Esophagus squamous epithelium (tissue), 4 donors: ENCODE data around the gene PDZRN4.

ENCODE experiments used
- POLR2A ChIP-seq, 4 donors: fragments of 450-650 bp; IDR thresholded peaks; one replicate each; pipeline ENCODE4 v1.6.1; 2017; ENCODE audit warnings: antibody characterized with exemption in 4 of 4, mild to moderate bottlenecking in 4 of 4, moderate library complexity in 3 of 4
- TF ChIP-seq, protein P1 (sequence below), 6 experiments: fragments of 450-650 bp in 4 of 6; fragments of 200-600 bp in 2 of 6; sonication (generic) in 2 of 6; IDR thresholded peaks; one replicate each; pipeline ENCODE4 v1.5.1; 2016 to 2019; ENCODE audit warnings: antibody characterized with exemption in 6 of 6, mild to moderate bottlenecking in 4 of 6, moderate library complexity in 4 of 6

DNA sequence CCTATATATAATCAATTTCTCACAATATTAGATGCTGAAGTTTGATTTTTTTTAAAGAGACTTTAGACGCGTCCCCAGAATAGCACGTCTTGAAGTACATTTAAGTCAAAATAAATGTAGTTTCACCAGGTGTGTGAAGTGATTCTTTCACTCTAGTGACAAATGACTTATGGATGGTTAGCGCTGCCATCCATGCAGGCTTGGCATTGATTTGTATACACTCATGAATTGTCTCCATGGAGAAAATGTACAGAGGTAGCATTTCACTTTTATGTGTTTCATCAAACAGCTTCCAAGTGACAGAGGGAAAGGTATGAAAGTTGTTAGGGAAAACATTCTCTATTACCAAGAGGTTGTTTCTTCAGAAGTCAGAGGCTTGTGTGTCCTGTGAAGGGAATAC is 360.8 kb downstream of the PDZRN4 start:
- TF ChIP-seq, protein P1, sequence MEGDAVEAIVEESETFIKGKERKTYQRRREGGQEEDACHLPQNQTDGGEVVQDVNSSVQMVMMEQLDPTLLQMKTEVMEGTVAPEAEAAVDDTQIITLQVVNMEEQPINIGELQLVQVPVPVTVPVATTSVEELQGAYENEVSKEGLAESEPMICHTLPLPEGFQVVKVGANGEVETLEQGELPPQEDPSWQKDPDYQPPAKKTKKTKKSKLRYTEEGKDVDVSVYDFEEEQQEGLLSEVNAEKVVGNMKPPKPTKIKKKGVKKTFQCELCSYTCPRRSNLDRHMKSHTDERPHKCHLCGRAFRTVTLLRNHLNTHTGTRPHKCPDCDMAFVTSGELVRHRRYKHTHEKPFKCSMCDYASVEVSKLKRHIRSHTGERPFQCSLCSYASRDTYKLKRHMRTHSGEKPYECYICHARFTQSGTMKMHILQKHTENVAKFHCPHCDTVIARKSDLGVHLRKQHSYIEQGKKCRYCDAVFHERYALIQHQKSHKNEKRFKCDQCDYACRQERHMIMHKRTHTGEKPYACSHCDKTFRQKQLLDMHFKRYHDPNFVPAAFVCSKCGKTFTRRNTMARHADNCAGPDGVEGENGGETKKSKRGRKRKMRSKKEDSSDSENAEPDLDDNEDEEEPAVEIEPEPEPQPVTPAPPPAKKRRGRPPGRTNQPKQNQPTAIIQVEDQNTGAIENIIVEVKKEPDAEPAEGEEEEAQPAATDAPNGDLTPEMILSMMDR (IDR thresholded peaks at IDR 0.05): no peak
- TF ChIP-seq POLR2A (IDR thresholded peaks at IDR 0.05): no peak
